B cell (primary cell): ENCODE results near the gene ADAM12.

Experiments used
- CTCF ChIP-seq: fragments of 200-600 bp; IDR thresholded peaks from one replicate; pipeline ENCODE4 v1.8.0; 2022; ENCODE audit warnings: antibody characterized with exemption, mild to moderate bottlenecking
- EZH2 ChIP-seq: IDR thresholded peaks from 2 replicates; pipeline ENCODE4 v1.6.1; 2012; ENCODE audit warnings: borderline replicate concordance, low read depth, mild to moderate bottlenecking, moderate library complexity, low read length; ENCODE audit not compliant: insufficient read depth, poor library complexity, severe bottlenecking

GRCh38 chr10:126016882-126017281, 371.4 kb downstream of the ADAM12 start:
- no peak for TF ChIP-seq CTCF
- no peak for TF ChIP-seq EZH2
